OCI-LY1 (cell line): ENCODE measurements around the gene SERPINI1.

ENCODE experiments used
- H2AFZ ChIP-seq: fragments of 200-600 bp; sonication (generic), shearing (Covaris generic); 2 replicates; pipeline ENCODE4 v1.6.0; 2014; ENCODE audit warnings: antibody characterized with exemption, mild to moderate bottlenecking, low read length
- H3F3A ChIP-seq: fragments of 200-600 bp; sonication (generic), shearing (Covaris generic); 2 replicates; pipeline ENCODE4 v1.6.0; 2014; ENCODE audit warnings: mild to moderate bottlenecking, antibody characterized with exemption, low read length, moderate library complexity; ENCODE audit not compliant: insufficient read depth
- H3K27ac ChIP-seq: fragments of 200-600 bp; sonication (generic); 2 replicates; pipeline ENCODE4 v1.5.1; 2014; ENCODE audit warnings: low read length, mixed run types, mild to moderate bottlenecking, low read depth; ENCODE audit not compliant: poor library complexity, severe bottlenecking
- H3K27me3 ChIP-seq: fragments of 200-600 bp; sonication (generic); 2 replicates; pipeline ENCODE4 v1.6.0; 2014; ENCODE audit warnings: antibody characterized with exemption, mild to moderate bottlenecking, low read length, moderate library complexity; ENCODE audit not compliant: insufficient read depth
- H3K36me3 ChIP-seq: fragments of 200-600 bp; sonication (generic); 2 replicates; pipeline ENCODE4 v1.6.1; 2014; ENCODE audit warnings: mild to moderate bottlenecking, antibody characterized with exemption, low read length, moderate library complexity, mixed read lengths; ENCODE audit not compliant: insufficient read depth
- H3K4me1 ChIP-seq: fragments of 200-600 bp; sonication (generic); 2 replicates; pipeline ENCODE4 v1.5.1; 2014; ENCODE audit warnings: mild to moderate bottlenecking, low read length, moderate library complexity; ENCODE audit not compliant: insufficient read depth, severe bottlenecking
- H3K4me2 ChIP-seq: fragments of 200-600 bp; sonication (generic), shearing (Covaris generic); 2 replicates; pipeline ENCODE4 v1.6.1; 2014; ENCODE audit warnings: low read length
- H3K4me3 ChIP-seq: fragments of 200-600 bp; sonication (generic); 2 replicates; pipeline ENCODE4 v1.5.1; 2014; ENCODE audit warnings: low read length, low read depth, mild to moderate bottlenecking, mixed read lengths; ENCODE audit not compliant: poor library complexity, severe bottlenecking
- H3K79me2 ChIP-seq: fragments of 200-600 bp; shearing (Covaris generic); 2 replicates; pipeline ENCODE4 v1.6.1; 2016; ENCODE audit warnings: mixed run types, low read length, mixed read lengths; ENCODE audit not compliant: insufficient read depth
- H3K9ac ChIP-seq: fragments of 200-600 bp; sonication (generic), shearing (Covaris generic); 2 replicates; pipeline ENCODE4 v1.6.1; 2014; ENCODE audit warnings: mild to moderate bottlenecking, low read length, mixed read lengths
- H3K9me2 ChIP-seq: fragments of 200-600 bp; sonication (generic), shearing (Covaris generic); 2 replicates; pipeline ENCODE4 v1.6.1; 2014; ENCODE audit warnings: low read depth, mild to moderate bottlenecking, low read length, mixed read lengths
- H3K9me3 ChIP-seq: fragments of 200-600 bp; shearing (Covaris generic); 2 replicates; pipeline ENCODE4 v1.6.1; 2014; ENCODE audit warnings: low read length, mixed read lengths
- H4K20me1 ChIP-seq: fragments of 200-600 bp; sonication (generic), shearing (Covaris generic); 2 replicates; pipeline ENCODE4 v1.6.0; 2016; ENCODE audit warnings: mild to moderate bottlenecking, low read length; ENCODE audit not compliant: insufficient read depth
- CTCF ChIP-seq: fragments of 200-600 bp; sonication (generic), shearing (Covaris generic); IDR thresholded peaks from 2 replicates; pipeline ENCODE4 v1.5.1; 2017; ENCODE audit warnings: mild to moderate bottlenecking, antibody characterized with exemption, low read length, moderate library complexity, mixed read lengths
- EZH2 ChIP-seq: fragments of 200-600 bp; sonication (generic), shearing (Covaris generic); IDR thresholded peaks from 2 replicates; pipeline ENCODE4 v1.8.0; 2017; ENCODE audit warnings: borderline replicate concordance, mixed run types, mild to moderate bottlenecking, antibody characterized with exemption, low read length, moderate library complexity, mixed read lengths

SERPINI1 gene

GRCh38 chr3:167861649-167862048 lies 126.1 kb downstream of the SERPINI1 start:
- Histone ChIP-seq H3K4me2 (peak overlapping the region; percentile 18; the same call in 1 of the 2 replicates), H3K9ac (no peak overlapping the region), H3K9me3 (no peaks in the 10 kb centered on the region), H3K27ac (no peak overlapping the region), H3K4me3 (no peak overlapping the region), H2AFZ (no peak overlapping the region), H3K79me2 (no peaks in the 10 kb centered on the region), H3K9me2 (no peaks in the 10 kb centered on the region), H3K27me3 (no peaks in the 10 kb centered on the region), H3K36me3 (no peaks in the 10 kb centered on the region; the same call in 1 of the 2 replicates), H3F3A (no peaks in the 10 kb centered on the region), H3K4me1 (peaks cover 26% of the 10 kb centered on the region), H4K20me1 (no peaks in the 10 kb centered on the region)
- TF ChIP-seq EZH2: no peak
- TF ChIP-seq CTCF: no peak

- H3K36me3 ChIP-seq: no peaks in the 10 kb centered on the region; the same call in 1 of the 2 replicates
- H3K4me1 ChIP-seq: peaks cover 26% of the 10 kb centered on the region
- no peaks in the 10 kb centered on the region for H4K20me1 ChIP-seq
- H3F3A ChIP-seq: no peaks in the 10 kb centered on the region
- H3K9me3 ChIP-seq: no peaks in the 10 kb centered on the region
- H3K79me2 ChIP-seq: no peaks in the 10 kb centered on the region
- peak overlapping the region; percentile 18; the same call in 1 of the 2 replicates for H3K4me2 ChIP-seq
- H3K4me3 ChIP-seq: no peak overlapping the region
- no peak overlapping the region for H2AFZ ChIP-seq
- H3K27ac ChIP-seq: no peak overlapping the region
- no peak for TF ChIP-seq CTCF
- H3K9ac ChIP-seq: no peak overlapping the region
- no peaks in the 10 kb centered on the region for H3K27me3 ChIP-seq
- H3K9me2 ChIP-seq: no peaks in the 10 kb centered on the region
Measured at GRCh38 chr3:167862104-167862730, 126.7 kb downstream of the SERPINI1 start.

- H3K4me1 ChIP-seq: peaks cover 26% of the 10 kb centered on the region
- no peak overlapping the region for H3K4me3 ChIP-seq
- no peak overlapping the region for H3K9ac ChIP-seq
- H3K27me3 ChIP-seq: no peaks in the 10 kb centered on the region
- H3K9me2 ChIP-seq: no peaks in the 10 kb centered on the region
- H3K27ac ChIP-seq: peak overlapping the region; percentile 5
- peak overlapping the region; percentile 12; the same call in 1 of the 2 replicates for H3K4me2 ChIP-seq
- no peaks in the 10 kb centered on the region for H3K79me2 ChIP-seq
- no peaks in the 10 kb centered on the region for H3F3A ChIP-seq
- H3K9me3 ChIP-seq: no peaks in the 10 kb centered on the region
- TF ChIP-seq EZH2 (no peak), CTCF (peak; percentile 39; the same call in 1 of the 2 replicates)
- H2AFZ ChIP-seq: 0 out of 2 replicates have a peak overlapping the region, but pooled peaks have one; percentile 20
- H4K20me1 ChIP-seq: no peaks in the 10 kb centered on the region
- no peaks in the 10 kb centered on the region; the same call in 1 of the 2 replicates for H3K36me3 ChIP-seq
Measured at GRCh38 chr3:167863811-167864551, 128.5 kb downstream of the SERPINI1 start.
